ENCODE measurements around the gene VSIG4.
"Not testable (repeated sequence)": the region's sequence is repeated elsewhere in the genome, so short reads cannot be mapped to it uniquely, and the experiment has no call there.

VSIG4 gene

GRCh38 chrX:65975161-65975751 is 64.6 kb downstream of the VSIG4 start:
- DNase-seq, result not testable (repeated sequence)

Data from NCI-H526 (cell line).